ENCODE data around the gene PUSL1. TPM values are rescaled to one million over a fixed set of nuclear protein-coding genes. Genes with fewer than 3 reads are reported as not detected.

PUSL1 gene
- total and polyA plus RNA-seq, 2 of the 13 experiments (the other 11 are each of a cell fraction or from before 2014, with no cell fraction given), result 8.3 to 22.2 TPM

DNA sequence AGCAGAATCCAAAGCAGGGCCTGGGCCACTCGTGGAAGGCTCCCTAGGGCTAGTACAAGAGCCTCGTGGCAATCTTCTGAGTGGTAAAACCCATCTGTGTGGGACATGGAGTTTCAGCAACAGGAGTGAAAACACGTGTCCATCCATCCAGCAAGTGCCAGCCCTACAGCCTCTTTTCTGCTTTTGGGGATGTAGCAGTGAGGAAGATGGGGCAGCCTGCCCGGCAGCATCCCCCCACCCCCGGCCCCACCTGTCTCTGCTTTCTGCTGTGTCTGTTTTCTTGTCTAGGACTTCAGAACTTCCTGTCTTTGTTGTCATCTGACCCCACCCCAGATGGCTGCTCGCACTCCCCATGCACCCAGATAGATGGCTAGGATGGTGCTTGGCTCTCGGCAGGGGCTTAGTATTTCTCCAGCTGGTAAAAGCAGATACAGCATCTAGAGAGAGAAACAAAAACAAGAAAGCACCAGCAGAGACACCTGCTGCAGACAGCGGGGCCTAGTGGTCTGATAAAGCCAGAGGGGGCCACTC is 17.7 kb downstream of the PUSL1 start (continued):
- TF ChIP-seq MAFK (conservative IDR thresholded peaks at IDR 0.05 in 1 of 2, IDR thresholded peaks at IDR 0.05 in 1 of 2; ENCODE audit: low read length in 2 of 2), result no peak
- TF ChIP-seq ZBTB3 (CRISPR knock-in tag; IDR thresholded peaks at IDR 0.05; ENCODE audit: borderline replicate concordance, low read depth), result no peak
- no peak for TF ChIP-seq ZNF557 (CRISPR knock-in tag; IDR thresholded peaks at IDR 0.05)
- TF ChIP-seq ZNF737 (CRISPR knock-in tag; IDR thresholded peaks at IDR 0.05; ENCODE audit: borderline replicate concordance), result no peak
- no peak for TF ChIP-seq SNAI1 (CRISPR knock-in tag; IDR thresholded peaks at IDR 0.05; ENCODE audit: borderline replicate concordance)
- no peak for TF ChIP-seq ZNF468 (CRISPR knock-in tag; IDR thresholded peaks at IDR 0.05)

GRCh38 chr1:1327291-1327690 is 18.9 kb downstream of the PUSL1 start:
- no peak overlapping the region for H3K27ac ChIP-seq (ENCODE audit: extremely low read length, insufficient read depth, low read length)
- H3K36me3 ChIP-seq (replicated peaks in 1 of 2; ENCODE audit: control insufficient read depth in 1 of 2, insufficient read depth in 2 of 2, low read length in 2 of 2), result peaks cover 0 to 3% of the 10 kb centered on the region in 2 experiments; a peak in 1 of 5 replicates
- ChIA-PET POLR2A (interaction anchor here (1.1 kb wide), 1 partner anchor 21 kb away, joined by 4 read pairs; no protein-coding TSS in a partner anchor), CTCF (ENCODE audit: low intra/inter-chr PET ratio, low total read pairs) (no interaction called here)
- no peak overlapping the region for H3K9ac ChIP-seq (ENCODE audit: insufficient read depth, low read depth, low read length)
- no peaks in the 10 kb centered on the region for H3K9me3 ChIP-seq (ENCODE audit: low read length)
- H3K79me2 ChIP-seq (ENCODE audit: insufficient read depth, low read length), result peaks cover 31% of the 10 kb centered on the region
- TF ChIP-seq SALL1 (CRISPR knock-in tag; IDR thresholded peaks at IDR 0.05) (no peak), KAT2B (IDR thresholded peaks at IDR 0.05; ENCODE audit: borderline replicate concordance, low read depth, low read length) (no peak), POGZ (CRISPR knock-in tag; IDR thresholded peaks at IDR 0.05) (no peak), ZNF768 (CRISPR knock-in tag; IDR thresholded peaks at IDR 0.05) (no peak), HCFC1 (IDR thresholded peaks at IDR 0.05; ENCODE audit: low read depth, low read length) (no peak), ZNF296 (CRISPR knock-in tag; conservative IDR thresholded peaks at IDR 0.05) (no peak), ZNF282 (IDR thresholded peaks at IDR 0.05; ENCODE audit: partially characterized antibody) (no peak), PRPF4 (IDR thresholded peaks at IDR 0.05; ENCODE audit: low read depth, low read length, poor library complexity, severe bottlenecking) (no peak), ZBTB39 (CRISPR knock-in tag; IDR thresholded peaks at IDR 0.05) (no peak), FOXO1 (CRISPR knock-in tag; IDR thresholded peaks at IDR 0.05) (no peak), MAFG (CRISPR knock-in tag; IDR thresholded peaks at IDR 0.05) (no peak), GMEB1 (CRISPR knock-in tag; IDR thresholded peaks at IDR 0.05; ENCODE audit: borderline replicate concordance) (no peak), ZNF569 (CRISPR knock-in tag; IDR thresholded peaks at IDR 0.05; ENCODE audit: borderline replicate concordance) (no peak), PLSCR1 (CRISPR knock-in tag; IDR thresholded peaks at IDR 0.05; ENCODE audit: borderline replicate concordance) (no peak)
- WGBS (ENCODE audit: low lambda C conversion rate), result 89% methylated on average over 23 of the region's 40 CpGs
- H3K27me3 ChIP-seq (ENCODE audit: control insufficient read depth in 1 of 2, insufficient read depth in 2 of 2, low read length in 2 of 2), result 0 out of 5 replicates have a peak, but pooled peaks cover 0 to 4% of the 10 kb centered on the region in 2 experiments
- no peak for ATAC-seq
- intact Hi-C loops (cut with micrococcal nuclease; ENCODE audit: unreplicated experiment) (no loop called here), in situ Hi-C loops (cut with HindIII; ENCODE audit: extremely low pct_ligation_motif_present, low pct_unique_long_range_greater_than_20kb) (no loop called here)
- BruUV-seq (replicated peaks), result no TSS peak
- no peak for DNase-seq (ENCODE audit: low spot score)
- no peak overlapping the region for H2AFZ ChIP-seq (ENCODE audit: low read length)
- H3K4me1 ChIP-seq (ENCODE audit: insufficient read depth, low read length), result peaks cover 47% of the 10 kb centered on the region
- no peak for FAIRE-seq
- no peak overlapping the region for H3K4me2 ChIP-seq (ENCODE audit: low read depth, low read length)
- H4K20me1 ChIP-seq (ENCODE audit: insufficient read depth, low read length), result 0 out of 2 replicates have a peak, but pooled peaks cover 5% of the 10 kb centered on the region
- no peak overlapping the region for H3K4me3 ChIP-seq (replicated peaks in 1 of 3; ENCODE audit: insufficient read depth in 1 of 3, low read depth in 2 of 3, low read length in 3 of 3)

Data from HepG2 (cell line).